Lower lobe of right lung (tissue), 2 donors: Measurements from ENCODE around the gene SPRYD7. TPM values are rescaled to one million over a fixed set of nuclear protein-coding genes. Genes with fewer than 3 reads are reported as not detected.
"Not testable (repeated sequence)": the region's sequence is repeated elsewhere in the genome, so short reads cannot be mapped to it uniquely, and the experiment has no call there.

Experiments
- ATAC-seq, 2 donors: fragments of 200-7000 bp; cut with Tn5 transposase; one replicate each; pipeline ENCODE4 v1.9.1; 2020 to 2022; ENCODE audit warnings: mild to moderate bottlenecking in 2 of 2, moderate library complexity in 2 of 2
- DNase-seq: peaks from one replicate; pipeline ENCODE4 v3.0.0-alpha.2; 2020
- H3K27ac ChIP-seq: fragments of 200-600 bp; one replicate; pipeline ENCODE4 v1.8.0; 2022
- H3K27me3 ChIP-seq: fragments of 200-600 bp; one replicate; pipeline ENCODE4 v1.8.0; 2022; ENCODE audit warnings: low read depth
- H3K36me3 ChIP-seq: fragments of 200-600 bp; one replicate; pipeline ENCODE4 v1.8.0; 2022; ENCODE audit warnings: mild to moderate bottlenecking
- H3K4me1 ChIP-seq: fragments of 200-600 bp; one replicate; pipeline ENCODE4 v1.8.0; 2022
- H3K4me3 ChIP-seq: fragments of 200-600 bp; one replicate; pipeline ENCODE4 v1.8.0; 2022; ENCODE audit warnings: mild to moderate bottlenecking
- H3K9me3 ChIP-seq: fragments of 200-600 bp; one replicate; pipeline ENCODE4 v1.8.0; 2022
- intact Hi-C: fragments of 100-400 bp; cut with DNase I; formaldehyde crosslinking; loops from one replicate; pipeline ENCODE4 v1.11.0; 2022
- total RNA-seq: library from RNA; stranded (reverse); fragmentation: NEBNext Ultra II Directional; extraction: Animal tissue kit (Norgen Biotek cat#: 25700); gene quantifications from one replicate; pipeline ENCODE4 v1.2.1, GENCODE V29; 2021
- TF ChIP-seq, protein P1 (sequence below): fragments of 200-600 bp; IDR thresholded peaks from one replicate; pipeline ENCODE4 v1.8.0; 2022; ENCODE audit warnings: antibody characterized with exemption, mild to moderate bottlenecking
- donor health status: DM: no; HTN: yes; CAD: no; lungs with severe emphysema.

Gene SPRYD7
- total RNA-seq, 1 donor from 2014 or later = 11.4 TPM

DNA sequence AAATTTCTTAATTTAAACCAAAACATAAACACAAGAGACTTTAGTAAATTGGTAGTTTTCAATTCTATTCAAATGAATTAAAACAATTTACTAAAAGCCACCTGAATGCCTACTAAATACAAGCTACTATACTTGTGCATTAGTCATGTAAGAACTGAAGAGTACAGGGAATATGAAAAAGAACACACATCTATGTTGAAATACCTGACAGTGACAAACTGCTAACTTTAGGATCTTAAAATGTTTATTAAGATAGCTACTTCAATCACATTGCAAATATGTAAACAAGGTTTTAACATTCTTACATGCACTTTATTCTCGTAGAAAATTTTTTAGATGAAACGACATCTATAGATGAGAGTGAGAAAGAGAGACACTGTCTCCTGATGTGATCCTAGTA, 4.1 kb downstream of the SPRYD7 start:
- intact Hi-C loops = no loop called here
- H3K4me1 ChIP-seq = peaks cover 25% of the 10 kb centered on the region
- no peak overlapping the region for H3K27ac ChIP-seq
- no peaks in the 10 kb centered on the region for H3K9me3 ChIP-seq
- H3K4me3 ChIP-seq = no peak overlapping the region
- H3K27me3 ChIP-seq = no peaks in the 10 kb centered on the region
- TF ChIP-seq, protein P1, sequence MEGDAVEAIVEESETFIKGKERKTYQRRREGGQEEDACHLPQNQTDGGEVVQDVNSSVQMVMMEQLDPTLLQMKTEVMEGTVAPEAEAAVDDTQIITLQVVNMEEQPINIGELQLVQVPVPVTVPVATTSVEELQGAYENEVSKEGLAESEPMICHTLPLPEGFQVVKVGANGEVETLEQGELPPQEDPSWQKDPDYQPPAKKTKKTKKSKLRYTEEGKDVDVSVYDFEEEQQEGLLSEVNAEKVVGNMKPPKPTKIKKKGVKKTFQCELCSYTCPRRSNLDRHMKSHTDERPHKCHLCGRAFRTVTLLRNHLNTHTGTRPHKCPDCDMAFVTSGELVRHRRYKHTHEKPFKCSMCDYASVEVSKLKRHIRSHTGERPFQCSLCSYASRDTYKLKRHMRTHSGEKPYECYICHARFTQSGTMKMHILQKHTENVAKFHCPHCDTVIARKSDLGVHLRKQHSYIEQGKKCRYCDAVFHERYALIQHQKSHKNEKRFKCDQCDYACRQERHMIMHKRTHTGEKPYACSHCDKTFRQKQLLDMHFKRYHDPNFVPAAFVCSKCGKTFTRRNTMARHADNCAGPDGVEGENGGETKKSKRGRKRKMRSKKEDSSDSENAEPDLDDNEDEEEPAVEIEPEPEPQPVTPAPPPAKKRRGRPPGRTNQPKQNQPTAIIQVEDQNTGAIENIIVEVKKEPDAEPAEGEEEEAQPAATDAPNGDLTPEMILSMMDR = no peak
- no peak for ATAC-seq
- peaks cover 40% of the 10 kb centered on the region for H3K36me3 ChIP-seq
- no peak for DNase-seq

DNA sequence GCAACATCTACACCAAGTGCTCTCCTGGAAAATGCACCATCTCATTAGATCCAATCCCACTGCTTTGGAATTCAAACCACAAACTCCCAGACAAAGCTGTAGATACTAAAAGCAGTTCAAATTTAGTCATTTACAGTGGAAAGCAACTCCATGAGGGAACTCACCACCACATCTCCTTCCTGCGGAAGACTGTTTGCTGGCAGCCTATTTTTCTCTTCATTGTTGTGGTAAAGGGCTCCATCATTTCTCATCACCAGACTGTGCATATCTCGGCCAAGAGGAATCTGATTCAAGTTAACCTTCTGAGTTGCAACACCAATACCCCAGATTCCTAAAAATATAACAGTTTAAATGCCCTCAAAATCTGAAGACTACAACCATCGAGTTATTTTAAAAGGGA, 8.4 kb downstream of the SPRYD7 start:
- Histone ChIP-seq H3K27ac (no peak overlapping the region), H3K9me3 (no peaks in the 10 kb centered on the region), H3K27me3 (no peaks in the 10 kb centered on the region), H3K36me3 (peaks cover 74% of the 10 kb centered on the region), H3K4me3 (no peak overlapping the region), H3K4me1 (peaks cover 6% of the 10 kb centered on the region)
- TF ChIP-seq, protein P1 = no peak
- intact Hi-C loops = no loop called here
- ATAC-seq (no peak), DNase-seq (no peak)

DNA sequence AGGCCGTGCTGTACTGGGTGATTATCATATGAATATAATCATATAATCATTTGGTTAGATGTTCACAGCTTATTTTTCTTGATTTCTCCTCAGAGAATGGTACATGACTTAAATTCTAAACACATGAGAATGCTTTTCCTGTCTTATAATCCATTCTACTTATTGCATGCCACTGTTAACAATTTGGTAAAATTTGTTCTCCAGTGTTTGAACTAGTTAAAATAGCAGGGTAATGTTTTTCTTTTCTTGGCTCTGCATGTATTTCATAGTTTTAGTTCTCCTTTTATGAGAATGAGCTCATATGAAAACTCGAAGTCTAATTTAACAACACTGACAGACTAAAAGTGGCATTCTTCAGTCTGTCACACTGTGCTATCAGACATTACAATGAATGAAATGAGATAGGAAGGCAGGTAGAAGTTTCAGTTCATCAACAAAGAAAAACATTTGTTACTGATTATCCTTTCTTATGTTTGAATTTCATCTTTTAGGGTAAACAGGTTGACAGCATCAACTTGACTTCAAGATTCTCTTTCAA, 10.2 kb downstream of the SPRYD7 start:
- no peak overlapping the region for H3K4me3 ChIP-seq
- H3K27me3 ChIP-seq = no peaks in the 10 kb centered on the region
- no peak overlapping the region for H3K27ac ChIP-seq
- no peaks in the 10 kb centered on the region for H3K4me1 ChIP-seq
- H3K36me3 ChIP-seq = peaks cover 84% of the 10 kb centered on the region
- DNase-seq = no peak
- no peaks in the 10 kb centered on the region for H3K9me3 ChIP-seq
- intact Hi-C loops = no loop called here
- TF ChIP-seq, protein P1 = no peak
- no peak for ATAC-seq

DNA sequence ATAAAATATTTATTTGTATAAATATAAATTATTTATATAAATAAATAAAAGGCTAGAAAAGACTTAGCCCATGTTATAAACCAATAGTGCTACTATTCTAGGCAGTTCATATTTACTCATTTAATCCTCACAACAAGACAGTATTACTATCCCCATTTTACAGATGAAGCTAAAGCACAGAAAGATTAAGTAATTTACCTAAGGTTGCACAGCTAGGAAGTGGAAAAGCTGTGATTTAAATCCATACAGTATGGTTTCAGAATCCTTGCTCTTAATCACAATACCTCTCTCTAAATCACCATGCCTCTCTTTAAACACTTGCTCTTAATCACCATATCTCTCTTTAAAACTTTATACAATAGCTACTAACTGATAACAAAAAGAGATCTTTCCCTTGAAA, 13.8 kb downstream of the SPRYD7 start:
- Histone ChIP-seq H3K4me3 (no peak overlapping the region), H3K27ac (no peak overlapping the region), H3K4me1 (no peaks in the 10 kb centered on the region), H3K9me3 (no peaks in the 10 kb centered on the region), H3K36me3 (peaks cover 84% of the 10 kb centered on the region), H3K27me3 (no peaks in the 10 kb centered on the region)
- DNase-seq (no peak), ATAC-seq (no peak)
- TF ChIP-seq, protein P1 = no peak
- intact Hi-C loops = no loop called here

DNA sequence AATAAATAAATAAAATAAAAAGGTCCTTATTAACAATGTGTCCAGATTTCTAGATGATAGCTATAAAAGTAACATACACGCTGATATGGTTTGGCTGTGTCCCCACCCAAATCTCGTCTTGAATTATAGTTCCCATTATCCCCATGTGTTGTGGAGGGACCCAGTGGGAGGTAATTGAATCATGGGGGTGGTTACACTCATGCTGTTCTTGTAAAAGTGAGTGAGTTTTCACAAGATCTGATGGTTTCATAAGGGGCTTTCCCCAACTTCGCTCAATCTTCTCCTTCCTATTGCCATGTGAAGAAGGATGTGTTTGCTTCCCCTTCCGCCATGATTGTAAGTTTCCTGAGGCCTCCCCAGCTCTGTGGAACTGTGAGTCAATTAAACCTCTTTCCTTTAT, 15.2 kb downstream of the SPRYD7 start:
- H3K4me1 ChIP-seq, H3K27me3 ChIP-seq, H3K9me3 ChIP-seq, H3K4me3 ChIP-seq, DNase-seq, H3K27ac ChIP-seq, intact Hi-C loops, ATAC-seq: not testable (repeated sequence)
- H3K36me3 ChIP-seq = peaks cover 84% of the 10 kb centered on the region

DNA sequence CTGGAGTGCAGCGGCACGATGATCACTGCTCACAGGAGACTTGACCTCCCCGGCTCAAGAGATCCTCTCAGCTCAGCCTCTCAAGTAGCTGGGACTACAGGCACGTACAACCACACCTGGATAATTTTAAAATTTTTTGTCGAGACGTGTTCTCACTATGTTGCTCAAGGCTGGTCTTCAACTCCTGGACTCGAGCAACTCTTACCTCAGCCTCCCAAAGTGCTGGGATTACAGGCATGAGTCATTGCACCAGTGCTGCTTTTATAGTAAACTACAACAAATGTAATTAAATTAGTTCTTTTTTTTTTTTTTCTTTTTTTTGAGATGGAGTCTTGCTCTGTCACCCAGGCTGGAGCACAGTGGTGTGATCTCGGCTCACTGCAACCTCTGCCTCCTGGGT, 18.0 kb downstream of the SPRYD7 start:
- H3K4me3 ChIP-seq, H3K27ac ChIP-seq, H3K9me3 ChIP-seq, intact Hi-C loops, H3K27me3 ChIP-seq, DNase-seq, ATAC-seq, H3K4me1 ChIP-seq: not testable (repeated sequence)
- peaks cover 79% of the 10 kb centered on the region for H3K36me3 ChIP-seq

DNA sequence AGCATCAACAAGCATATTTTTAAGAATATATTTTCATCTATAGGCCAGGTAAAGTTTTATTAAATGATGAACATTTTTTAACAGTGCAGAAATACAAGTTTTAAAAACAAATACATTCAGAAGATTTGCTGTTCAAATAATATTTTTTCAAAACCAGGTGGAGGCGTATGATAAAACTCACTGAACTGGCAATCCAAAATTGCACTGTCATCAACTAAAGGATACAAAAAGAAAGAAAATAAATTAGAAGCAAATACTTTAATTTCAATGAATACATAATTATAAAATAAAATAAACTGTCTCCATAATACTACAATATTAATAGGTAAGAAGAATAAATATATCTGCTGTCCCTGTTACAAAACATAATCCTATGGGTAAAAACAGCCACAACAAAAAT, 21.2 kb downstream of the SPRYD7 start:
- Histone ChIP-seq H3K9me3 (no peaks in the 10 kb centered on the region), H3K27ac (no peak overlapping the region), H3K36me3 (peaks cover 67% of the 10 kb centered on the region), H3K27me3 (no peaks in the 10 kb centered on the region), H3K4me3 (no peak overlapping the region), H3K4me1 (no peaks in the 10 kb centered on the region)
- intact Hi-C loops = no loop called here
- TF ChIP-seq, protein P1 = no peak
- ATAC-seq (no peak), DNase-seq (no peak)
